Mesenchymal stem cell (in vitro differentiated cells and primary cell): ENCODE measurements around the gene CENPP.

Experiments
- DNase-seq: peaks from one replicate; pipeline ENCODE4 v3.0.0-alpha.2; 2013
- H2AFZ ChIP-seq: one replicate; pipeline ENCODE4 v1.6.1; 2013; ENCODE audit warnings: low read depth, mild to moderate bottlenecking, control low read depth, inconsistent platforms, low read length, moderate library complexity
- H2AK5ac ChIP-seq: 2 replicates; pipeline ENCODE4 v1.6.1; 2013; ENCODE audit warnings: low read length, moderate library complexity, mild to moderate bottlenecking, inconsistent platforms; ENCODE audit not compliant: severe bottlenecking
- H2BK120ac ChIP-seq: one replicate; pipeline ENCODE4 v1.6.1; 2013; ENCODE audit warnings: low read depth, mild to moderate bottlenecking, inconsistent platforms, low read length, moderate library complexity
- H2BK12ac ChIP-seq, 2 experiments: one replicate each; pipeline ENCODE4 v1.6.1; 2013; ENCODE audit warnings: inconsistent platforms in 2 of 2, low read length in 2 of 2, mild to moderate bottlenecking in 2 of 2, moderate library complexity in 2 of 2, control low read depth in 1 of 2
- H2BK15ac ChIP-seq: one replicate; pipeline ENCODE4 v1.6.1; 2013; ENCODE audit warnings: mild to moderate bottlenecking, low read depth, inconsistent platforms; ENCODE audit not compliant: poor library complexity, severe bottlenecking
- H2BK5ac ChIP-seq: 2 replicates; pipeline ENCODE4 v1.6.1; 2013; ENCODE audit warnings: low read depth, mild to moderate bottlenecking, low read length, control low read depth, inconsistent platforms; ENCODE audit not compliant: poor library complexity, severe bottlenecking
- H3K14ac ChIP-seq, 2 experiments: one replicate each; pipeline ENCODE4 v1.6.1; 2013; ENCODE audit warnings: inconsistent platforms in 2 of 2, low read length in 2 of 2, control low read depth in 1 of 2, mild to moderate bottlenecking in 1 of 2, moderate library complexity in 1 of 2
- H3K18ac ChIP-seq, 2 experiments: one replicate each; pipeline ENCODE4 v1.6.1; 2013; ENCODE audit warnings: inconsistent platforms in 2 of 2, low read length in 2 of 2, control low read depth in 1 of 2, low read depth in 1 of 2, mild to moderate bottlenecking in 1 of 2
- H3K23ac ChIP-seq, 2 experiments: one replicate each; pipeline ENCODE4 v1.6.1; 2013; ENCODE audit warnings: inconsistent platforms in 2 of 2, low read length in 2 of 2, mild to moderate bottlenecking in 2 of 2, moderate library complexity in 2 of 2, control low read depth in 1 of 2
- H3K27ac ChIP-seq: 2 replicates; pipeline ENCODE4 v1.5.1; 2013; ENCODE audit warnings: mild to moderate bottlenecking, moderate library complexity, low read length, control low read depth, inconsistent platforms; ENCODE audit not compliant: poor library complexity, severe bottlenecking
- H3K27me3 ChIP-seq, 2 experiments: 2 replicates each; pipeline versions ENCODE4 v1.6.1 to v1.7.0; 2013; ENCODE audit warnings: low read length in 2 of 2, mild to moderate bottlenecking in 2 of 2, moderate library complexity in 2 of 2, control low read depth in 1 of 2, inconsistent platforms in 1 of 2; ENCODE audit not compliant: control insufficient read depth in 1 of 2, insufficient read depth in 1 of 2
- H3K36me3 ChIP-seq, 2 experiments: 2 replicates each; pipeline versions ENCODE4 v1.6.1 to v1.7.0; 2013; ENCODE audit warnings: low read length in 2 of 2, control low read depth in 1 of 2, inconsistent platforms in 1 of 2, low read depth in 1 of 2, mild to moderate bottlenecking in 1 of 2; ENCODE audit not compliant: insufficient read depth in 2 of 2, control insufficient read depth in 1 of 2
- H3K4ac ChIP-seq, 2 experiments: one replicate each; pipeline ENCODE4 v1.6.1; 2013; ENCODE audit warnings: inconsistent platforms in 2 of 2, low read length in 2 of 2, mild to moderate bottlenecking in 2 of 2, moderate library complexity in 2 of 2, control low read depth in 1 of 2, low read depth in 1 of 2
- H3K4me1 ChIP-seq: 2 replicates; pipeline ENCODE4 v1.6.1; 2013; ENCODE audit warnings: low read depth, low read length, control low read depth; ENCODE audit not compliant: control insufficient read depth, insufficient read depth
- H3K4me2 ChIP-seq: 2 replicates; pipeline ENCODE4 v1.6.1; 2013; ENCODE audit warnings: low read length, mild to moderate bottlenecking, inconsistent platforms; ENCODE audit not compliant: poor library complexity, severe bottlenecking
- H3K4me3 ChIP-seq, 2 experiments: 2 replicates each; pipeline versions ENCODE4 v1.5.1 to v1.7.0; 2013; ENCODE audit warnings: low read length in 2 of 2, mild to moderate bottlenecking in 2 of 2, control low read depth in 1 of 2, low read depth in 1 of 2; ENCODE audit not compliant: insufficient read depth in 1 of 2
- H3K79me1 ChIP-seq: replicated peaks from 2 replicates; pipeline ENCODE4 v1.6.1; 2013; ENCODE audit warnings: mild to moderate bottlenecking, control low read depth, low read length, inconsistent platforms; ENCODE audit not compliant: poor library complexity, severe bottlenecking
- H3K9ac ChIP-seq: 2 replicates; pipeline ENCODE4 v1.7.0; 2013; ENCODE audit warnings: mild to moderate bottlenecking, low read length, moderate library complexity
- H3K9me3 ChIP-seq: 2 replicates; pipeline ENCODE4 v1.7.0; 2013; ENCODE audit warnings: mild to moderate bottlenecking, low read length; ENCODE audit not compliant: control insufficient read depth
- H4K8ac ChIP-seq: one replicate; pipeline ENCODE4 v1.6.1; 2013; ENCODE audit warnings: inconsistent platforms, mild to moderate bottlenecking, low read length, moderate library complexity
- H4K91ac ChIP-seq: one replicate; pipeline ENCODE4 v1.6.1; 2013; ENCODE audit warnings: mild to moderate bottlenecking, low read length, inconsistent platforms
- WGBS: methylation state at CpG from one replicate; pipeline ENCODE4 v1.1.7; 2013; ENCODE audit warnings: mixed read lengths; 5-methylcytosine and 5-hydroxymethylcytosine counted together

CENPP gene

GRCh38 chr9:92393686-92394085 is 67.9 kb downstream of the CENPP start:
- no CpG with 5 or more reads among the region's 1 CpG for WGBS
- Histone ChIP-seq H3K4me3 (peak overlapping the region in 1 of 2 experiments; percentile 46), H3K23ac (no peak overlapping the region), H2BK120ac (no peak overlapping the region), H3K9me3 (no peaks in the 10 kb centered on the region), H3K4me1 (no peaks in the 10 kb centered on the region), H4K91ac (no peak overlapping the region), H2BK15ac (no peak overlapping the region), H2AFZ (no peak overlapping the region), H3K27me3 (no peaks in the 10 kb centered on the region), H3K4ac (no peak overlapping the region), H3K4me2 (no peak overlapping the region), H3K36me3 (no peaks in the 10 kb centered on the region), H2AK5ac (no peak overlapping the region), H2BK12ac (no peak overlapping the region), H3K9ac (peak overlapping the region; percentile 78), H3K27ac (no peak overlapping the region), H3K14ac (no peak overlapping the region), H3K79me1 (no peaks in the 10 kb centered on the region), H2BK5ac (no peak overlapping the region), H3K18ac (no peak overlapping the region), H4K8ac (no peak overlapping the region)
- no peak for DNase-seq

GRCh38 chr9:92395617-92396016 is 69.9 kb downstream of the CENPP start:
- WGBS, result 100% methylated on average over 1 of the region's 1 CpG

GRCh38 chr9:92397853-92398252 is 72.1 kb downstream of the CENPP start:
- Histone ChIP-seq H3K4me3 (no peak overlapping the region), H2BK12ac (no peak overlapping the region), H3K4me1 (no peaks in the 10 kb centered on the region), H2AK5ac (no peak overlapping the region), H3K9me3 (no peaks in the 10 kb centered on the region), H2BK120ac (no peak overlapping the region), H2BK15ac (no peak overlapping the region), H3K27me3 (no peaks in the 10 kb centered on the region), H2BK5ac (no peak overlapping the region), H4K91ac (no peak overlapping the region), H3K14ac (no peak overlapping the region), H3K27ac (no peak overlapping the region), H3K4ac (no peak overlapping the region), H3K4me2 (no peak overlapping the region), H2AFZ (no peak overlapping the region), H3K23ac (no peak overlapping the region), H3K79me1 (no peaks in the 10 kb centered on the region), H3K9ac (no peak overlapping the region), H3K36me3 (no peaks in the 10 kb centered on the region), H3K18ac (no peak overlapping the region), H4K8ac (no peak overlapping the region)
- 95% methylated on average over 3 of the region's 3 CpGs for WGBS
- DNase-seq, result no peak

More at GRCh38 chr9:92395617-92396016, 69.9 kb downstream of the CENPP start:
- H3K4me3 ChIP-seq, result no peak overlapping the region
- H3K27me3 ChIP-seq, result no peaks in the 10 kb centered on the region
- H3K4me1 ChIP-seq, result no peaks in the 10 kb centered on the region
- no peak for DNase-seq
- no peak overlapping the region for H3K14ac ChIP-seq
- H3K4ac ChIP-seq, result no peak overlapping the region
- H3K27ac ChIP-seq, result no peak overlapping the region
- no peak overlapping the region for H3K4me2 ChIP-seq
- no peak overlapping the region for H3K18ac ChIP-seq
- no peaks in the 10 kb centered on the region for H3K36me3 ChIP-seq
- no peak overlapping the region for H2AK5ac ChIP-seq
- no peak overlapping the region for H2BK12ac ChIP-seq
- no peak overlapping the region for H2BK5ac ChIP-seq
- H2BK120ac ChIP-seq, result no peak overlapping the region
- no peak overlapping the region for H4K8ac ChIP-seq
- H3K79me1 ChIP-seq, result no peaks in the 10 kb centered on the region
- H3K9me3 ChIP-seq, result no peaks in the 10 kb centered on the region
- no peak overlapping the region for H3K9ac ChIP-seq
- no peak overlapping the region for H4K91ac ChIP-seq
- no peak overlapping the region for H2BK15ac ChIP-seq
- H3K23ac ChIP-seq, result no peak overlapping the region
- H2AFZ ChIP-seq, result no peak overlapping the region

DNA sequence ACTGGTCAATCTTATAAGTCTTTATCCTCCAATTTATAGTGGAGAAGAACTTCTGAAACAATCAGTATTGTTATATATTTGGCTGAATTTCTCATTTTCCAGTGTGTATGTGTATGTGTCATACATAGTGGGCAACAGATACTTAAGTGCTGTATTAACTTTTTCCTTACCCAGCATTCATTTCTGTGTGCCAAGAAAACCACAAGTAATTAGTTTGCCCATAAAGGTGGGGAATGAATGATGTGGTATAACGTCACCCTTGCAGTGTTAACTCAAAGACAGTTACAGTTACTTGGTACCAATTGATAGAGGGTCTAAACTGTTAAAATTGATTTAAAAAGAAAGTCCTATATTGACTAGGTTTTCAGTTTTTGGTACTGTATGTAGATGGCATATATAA is 76.6 kb downstream of the CENPP start:
- Histone ChIP-seq H3K4me2 (no peak overlapping the region), H2AK5ac (no peak overlapping the region), H3K79me1 (no peaks in the 10 kb centered on the region), H3K14ac (no peak overlapping the region), H3K36me3 (no peaks in the 10 kb centered on the region), H3K9ac (peak overlapping the region; percentile 83), H2BK12ac (no peak overlapping the region), H3K4me3 (no peak overlapping the region), H3K9me3 (no peaks in the 10 kb centered on the region), H3K27ac (no peak overlapping the region), H3K18ac (no peak overlapping the region), H2AFZ (no peak overlapping the region), H3K23ac (no peak overlapping the region), H2BK120ac (no peak overlapping the region), H3K4me1 (no peaks in the 10 kb centered on the region), H4K8ac (no peak overlapping the region), H3K27me3 (no peaks in the 10 kb centered on the region), H2BK5ac (no peak overlapping the region), H2BK15ac (no peak overlapping the region), H4K91ac (no peak overlapping the region), H3K4ac (no peak overlapping the region)
- WGBS, result 100% methylated on average over 1 of the region's 1 CpG
- no peak for DNase-seq
